GM12878 (cell line): ENCODE results near the gene MAP3K5. TPM values are rescaled to one million over a fixed set of nuclear protein-coding genes. Genes with fewer than 3 reads are reported as not detected.

Experiments used
- CBX5 ChIP-seq: sonication (generic); IDR thresholded peaks from 2 replicates; pipeline ENCODE4 v1.6.1; 2016; ENCODE audit warnings: low read depth, moderate library complexity, mild to moderate bottlenecking, inconsistent platforms
- CHD4 ChIP-seq: fragments of 200-600 bp; sonication (generic); IDR thresholded peaks from 2 replicates; pipeline ENCODE4 v1.6.1; 2016; ENCODE audit warnings: mild to moderate bottlenecking
- CREM ChIP-seq: IDR thresholded peaks from 2 replicates; pipeline ENCODE4 v1.6.1; 2014; ENCODE audit warnings: antibody characterized with exemption, low read depth
- DPF2 ChIP-seq: fragments of 450-650 bp; IDR thresholded peaks from 2 replicates; pipeline ENCODE4 v1.6.1; 2017; ENCODE audit warnings: mild to moderate bottlenecking
- ELK1 ChIP-seq: IDR thresholded peaks from 2 replicates; pipeline ENCODE4 v1.6.1; 2012; ENCODE audit warnings: low read depth, low read length, improper control_type of control experiment
- IKZF1 ChIP-seq: fragments of 450-650 bp; conservative IDR thresholded peaks from 2 replicates; pipeline ENCODE4 v1.6.1; 2017; ENCODE audit warnings: antibody characterized with exemption, mild to moderate bottlenecking
- MEF2B ChIP-seq: fragments of 450-650 bp; IDR thresholded peaks from 2 replicates; pipeline ENCODE4 v1.6.1; 2018; ENCODE audit warnings: mild to moderate bottlenecking, moderate library complexity; ENCODE audit not compliant: partially characterized antibody, poor library complexity, severe bottlenecking
- NBN ChIP-seq: fragments of 450-650 bp; IDR thresholded peaks from 2 replicates; pipeline ENCODE4 v1.6.1; 2016
- NR2C1 ChIP-seq: fragments of 450-650 bp; IDR thresholded peaks from 2 replicates; pipeline ENCODE4 v1.6.1; 2017; ENCODE audit warnings: antibody characterized with exemption, mild to moderate bottlenecking, moderate library complexity
- PML ChIP-seq: IDR thresholded peaks from 2 replicates; pipeline ENCODE4 v1.6.1; 2012; ENCODE audit warnings: low read length, inconsistent platforms
- RUNX3 ChIP-seq: IDR thresholded peaks from 2 replicates; pipeline ENCODE4 v1.6.1; 2012; ENCODE audit warnings: low read length, inconsistent platforms
- SIX5 ChIP-seq: IDR thresholded peaks from 2 replicates; pipeline ENCODE4 v1.6.1; 2011; ENCODE audit warnings: mild to moderate bottlenecking, low read depth, low read length, moderate library complexity; ENCODE audit not compliant: severe bottlenecking
- SMAD1 ChIP-seq: fragments of 450-650 bp; IDR thresholded peaks from 2 replicates; pipeline ENCODE4 v1.6.1; 2018; ENCODE audit warnings: mild to moderate bottlenecking, low read depth; ENCODE audit not compliant: partially characterized antibody
- TBL1XR1 ChIP-seq: IDR thresholded peaks from 2 replicates; pipeline ENCODE4 v1.6.1; 2012; ENCODE audit warnings: low read depth, low read length, improper control_type of control experiment
- ZBTB40 ChIP-seq: fragments of 450-650 bp; IDR thresholded peaks from 2 replicates; pipeline ENCODE4 v1.6.1; 2016; ENCODE audit warnings: mild to moderate bottlenecking, moderate library complexity, borderline replicate concordance
- ZNF217 ChIP-seq: fragments of 450-650 bp; IDR thresholded peaks from 2 replicates; pipeline ENCODE4 v1.6.1; 2017; ENCODE audit warnings: antibody characterized with exemption, mild to moderate bottlenecking
- ZZZ3 ChIP-seq: IDR thresholded peaks from 2 replicates; pipeline ENCODE4 v1.6.1; 2011; ENCODE audit warnings: low read depth; ENCODE audit not compliant: control insufficient read depth, insufficient read length
- polyA plus RNA-seq, 11 experiments: library from polyadenylated mRNA; depleted of rRNA in 4 of 11; unstranded in 6 of 11; stranded (reverse) in 5 of 11; fragments of >200 nt; fragmentation: Nextera tagmentation in 4 of 11; fragmentation: Illumina TruSeq in 1 of 11; extraction: Ambion mirVana in 4 of 11; extraction: Trizol in 1 of 11; gene quantifications; 1 replicate in 1 of 11; 2 replicates in 10 of 11; pipeline versions ENCODE4 v1.2.1 to v1.2.3, GENCODE V29; 2011 to 2016; ENCODE audit warnings: inconsistent platforms in 2 of 11, missing spikeins in 2 of 11, low read depth in 1 of 11
- total RNA-seq, 4 experiments: library from RNA; depleted of rRNA in 3 of 4; stranded (reverse); fragments of >200 nt in 3 of 4; fragmentation: Illumina TruSeq in 1 of 4; extraction: Trizol in 1 of 4; gene quantifications; 2 replicates each; pipeline versions ENCODE4 v1.2.1 to v1.2.3, GENCODE V29; 2013 to 2021
- TF ChIP-seq, protein P1 (sequence below): fragments of 450-650 bp; IDR thresholded peaks from 2 replicates; pipeline ENCODE4 v1.6.1; 2017; ENCODE audit warnings: mild to moderate bottlenecking, low read depth, inconsistent platforms; ENCODE audit not compliant: poor library complexity, severe bottlenecking
- TF ChIP-seq, protein P2 (sequence below): fragments of 450-650 bp; formaldehyde crosslinking; IDR thresholded peaks from 2 replicates; pipeline ENCODE4 v1.4.0; 2020; ENCODE audit warnings: mild to moderate bottlenecking, moderate library complexity

MAP3K5 gene
- total and polyA plus RNA-seq, 10 of the 15 experiments (the other 5 are each of a cell fraction or from before 2014, with no cell fraction given): 5.4 to 34.3 (median 26.4) TPM

GRCh38 chr6:136783495-136784270, 8.6 kb downstream of the MAP3K5 start (continued):
- TF ChIP-seq NR2C1 (no peak), IKZF1 (peak; percentile 96), ZNF217 (no peak), PML (peak; percentile 54; the same call in 1 of the 2 replicates), SMAD1 (peak; percentile 70), ELK1 (peak; percentile 49; the same call in 1 of the 2 replicates), NBN (peak; percentile 62; the same call in 1 of the 2 replicates), ZZZ3 (no peak), RUNX3 (peak; percentile 80), SIX5 (no peak), CBX5 (0 out of 2 replicates have a peak, but pooled peaks have one; percentile 18), CHD4 (no peak), TBL1XR1 (no peak), DPF2 (peak; percentile 80; the same call in 1 of the 2 replicates), MEF2B (peak; percentile 54), ZBTB40 (no peak), CREM (no peak)
- TF ChIP-seq, protein P1, sequence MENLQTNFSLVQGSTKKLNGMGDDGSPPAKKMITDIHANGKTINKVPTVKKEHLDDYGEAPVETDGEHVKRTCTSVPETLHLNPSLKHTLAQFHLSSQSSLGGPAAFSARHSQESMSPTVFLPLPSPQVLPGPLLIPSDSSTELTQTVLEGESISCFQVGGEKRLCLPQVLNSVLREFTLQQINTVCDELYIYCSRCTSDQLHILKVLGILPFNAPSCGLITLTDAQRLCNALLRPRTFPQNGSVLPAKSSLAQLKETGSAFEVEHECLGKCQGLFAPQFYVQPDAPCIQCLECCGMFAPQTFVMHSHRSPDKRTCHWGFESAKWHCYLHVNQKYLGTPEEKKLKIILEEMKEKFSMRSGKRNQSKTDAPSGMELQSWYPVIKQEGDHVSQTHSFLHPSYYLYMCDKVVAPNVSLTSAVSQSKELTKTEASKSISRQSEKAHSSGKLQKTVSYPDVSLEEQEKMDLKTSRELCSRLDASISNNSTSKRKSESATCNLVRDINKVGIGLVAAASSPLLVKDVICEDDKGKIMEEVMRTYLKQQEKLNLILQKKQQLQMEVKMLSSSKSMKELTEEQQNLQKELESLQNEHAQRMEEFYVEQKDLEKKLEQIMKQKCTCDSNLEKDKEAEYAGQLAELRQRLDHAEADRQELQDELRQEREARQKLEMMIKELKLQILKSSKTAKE: peak; percentile 22
- TF ChIP-seq, protein P2, sequence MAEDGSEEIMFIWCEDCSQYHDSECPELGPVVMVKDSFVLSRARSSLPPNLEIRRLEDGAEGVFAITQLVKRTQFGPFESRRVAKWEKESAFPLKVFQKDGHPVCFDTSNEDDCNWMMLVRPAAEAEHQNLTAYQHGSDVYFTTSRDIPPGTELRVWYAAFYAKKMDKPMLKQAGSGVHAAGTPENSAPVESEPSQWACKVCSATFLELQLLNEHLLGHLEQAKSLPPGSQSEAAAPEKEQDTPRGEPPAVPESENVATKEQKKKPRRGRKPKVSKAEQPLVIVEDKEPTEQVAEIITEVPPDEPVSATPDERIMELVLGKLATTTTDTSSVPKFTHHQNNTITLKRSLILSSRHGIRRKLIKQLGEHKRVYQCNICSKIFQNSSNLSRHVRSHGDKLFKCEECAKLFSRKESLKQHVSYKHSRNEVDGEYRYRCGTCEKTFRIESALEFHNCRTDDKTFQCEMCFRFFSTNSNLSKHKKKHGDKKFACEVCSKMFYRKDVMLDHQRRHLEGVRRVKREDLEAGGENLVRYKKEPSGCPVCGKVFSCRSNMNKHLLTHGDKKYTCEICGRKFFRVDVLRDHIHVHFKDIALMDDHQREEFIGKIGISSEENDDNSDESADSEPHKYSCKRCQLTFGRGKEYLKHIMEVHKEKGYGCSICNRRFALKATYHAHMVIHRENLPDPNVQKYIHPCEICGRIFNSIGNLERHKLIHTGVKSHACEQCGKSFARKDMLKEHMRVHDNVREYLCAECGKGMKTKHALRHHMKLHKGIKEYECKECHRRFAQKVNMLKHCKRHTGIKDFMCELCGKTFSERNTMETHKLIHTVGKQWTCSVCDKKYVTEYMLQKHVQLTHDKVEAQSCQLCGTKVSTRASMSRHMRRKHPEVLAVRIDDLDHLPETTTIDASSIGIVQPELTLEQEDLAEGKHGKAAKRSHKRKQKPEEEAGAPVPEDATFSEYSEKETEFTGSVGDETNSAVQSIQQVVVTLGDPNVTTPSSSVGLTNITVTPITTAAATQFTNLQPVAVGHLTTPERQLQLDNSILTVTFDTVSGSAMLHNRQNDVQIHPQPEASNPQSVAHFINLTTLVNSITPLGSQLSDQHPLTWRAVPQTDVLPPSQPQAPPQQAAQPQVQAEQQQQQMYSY (CRISPR knock-in tag): no peak
